ENCODE data around the gene D2HGDH.
A peak's percentile ranks its signal among the peaks of the same experiment; 100 is the strongest.
"Not testable (repeated sequence)": the region's sequence is repeated elsewhere in the genome, so short reads cannot be mapped to it uniquely, and the experiment has no call there.

The D2HGDH gene

DNA sequence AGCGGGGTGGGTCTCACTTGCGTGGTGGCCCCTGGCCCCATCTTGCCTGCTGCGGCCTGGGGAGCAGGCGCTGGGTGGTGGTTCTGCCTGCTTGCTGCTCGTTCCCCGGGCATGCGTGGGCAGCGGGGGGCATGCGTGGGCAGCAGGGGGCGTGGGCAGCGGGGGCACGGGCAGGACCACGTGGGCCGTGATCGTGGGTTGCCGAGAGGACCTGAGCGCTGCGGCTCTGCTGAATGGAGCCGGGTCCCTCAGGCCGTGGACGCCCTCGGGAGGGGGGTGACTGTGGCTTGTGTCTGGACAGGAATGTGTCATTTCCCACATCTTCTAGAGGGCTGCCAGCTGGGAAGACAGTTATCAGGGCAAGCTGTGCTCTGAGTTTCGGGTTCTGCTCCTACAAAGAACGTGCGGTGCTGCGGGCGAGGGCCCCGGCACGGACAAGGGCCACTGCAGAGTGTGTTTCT is 33.9 kb downstream of the D2HGDH start:
- no peak for DNase-seq (ENCODE audit: extremely low read depth in 1 of 2, low read depth in 1 of 2)

DNA sequence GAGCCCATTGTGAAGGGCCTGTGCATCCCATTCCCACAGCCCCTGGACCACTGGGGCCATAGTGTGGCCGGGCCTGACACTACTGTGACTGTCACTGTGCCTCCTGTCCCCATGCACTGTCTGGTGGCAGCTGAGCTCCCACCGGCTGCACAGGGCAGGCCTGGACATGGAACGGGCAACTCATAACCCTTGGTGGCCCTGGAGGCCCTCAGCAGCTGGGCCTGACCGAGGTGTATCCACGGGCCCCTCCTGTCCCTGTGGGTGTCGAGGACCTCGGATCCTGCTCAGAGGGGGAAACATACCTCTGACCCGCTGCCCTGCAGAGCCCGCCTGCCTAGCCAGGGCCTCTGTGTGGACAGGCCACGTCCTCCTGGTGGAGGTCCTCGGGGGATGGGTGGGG is 34.4 kb downstream of the D2HGDH start:
- no peak for DNase-seq (ENCODE audit: extremely low read depth in 1 of 2, low read depth in 1 of 2)

DNA sequence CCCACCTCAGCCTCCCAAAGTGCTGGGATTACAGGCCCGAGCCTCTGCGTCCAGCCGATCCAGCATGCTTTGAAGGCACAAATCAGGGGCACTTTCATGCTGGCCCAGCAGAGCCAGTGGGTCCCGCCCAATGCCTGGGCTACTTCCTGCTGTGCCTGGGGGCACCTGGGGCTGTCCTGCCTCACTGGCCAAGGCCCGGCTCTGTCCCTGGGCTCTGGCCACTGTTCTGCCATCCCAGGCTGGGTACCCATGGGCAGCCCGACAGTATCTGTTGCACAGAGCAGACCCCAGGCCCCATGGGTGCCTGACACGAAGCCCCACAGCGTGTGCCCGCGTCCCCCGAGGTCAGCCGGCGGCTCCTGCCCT is 35.4 kb downstream of the D2HGDH start:
- no peak for DNase-seq (ENCODE audit: extremely low read depth in 1 of 2, low read depth in 1 of 2)

DNA sequence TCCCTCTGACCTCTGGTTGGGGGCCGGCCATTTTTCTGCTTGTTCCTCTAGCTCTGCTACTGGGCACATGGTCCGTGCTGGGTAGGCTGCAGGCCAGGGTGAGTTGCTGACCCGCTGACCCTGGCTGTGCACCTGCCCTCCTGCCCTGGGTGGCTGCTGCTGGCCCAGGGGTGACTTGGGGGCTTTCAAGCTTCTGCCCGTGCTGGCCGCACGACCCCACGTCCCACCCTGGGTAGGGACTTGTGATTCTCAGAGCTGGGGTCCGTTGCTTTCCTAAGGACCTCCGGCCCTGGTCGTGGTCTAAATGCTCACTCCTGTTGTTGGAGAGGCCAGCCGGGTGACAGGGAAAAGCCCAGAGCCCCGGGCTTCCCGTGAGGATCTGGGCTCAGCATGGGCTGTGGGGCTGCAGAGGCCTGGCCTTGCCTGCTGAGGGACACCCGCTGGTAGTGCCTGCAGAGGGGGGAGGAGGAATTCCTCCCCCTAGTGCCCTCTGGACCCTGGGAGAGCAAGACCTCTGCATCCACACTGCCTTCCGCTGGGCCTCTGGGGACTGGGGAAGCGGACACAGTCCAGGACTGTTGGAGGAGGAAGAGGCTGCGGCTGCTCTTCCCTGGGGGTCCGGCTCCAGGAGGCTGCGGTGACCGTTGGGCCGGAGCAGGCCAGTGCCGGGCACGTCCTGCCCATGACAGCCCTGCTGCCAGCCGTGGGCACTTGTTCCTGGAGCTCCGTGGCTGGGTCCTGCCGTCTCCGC is 35.9 kb downstream of the D2HGDH start:
- DNase-seq (ENCODE audit: extremely low read depth in 1 of 2, low read depth in 1 of 2) = no peak

DNA sequence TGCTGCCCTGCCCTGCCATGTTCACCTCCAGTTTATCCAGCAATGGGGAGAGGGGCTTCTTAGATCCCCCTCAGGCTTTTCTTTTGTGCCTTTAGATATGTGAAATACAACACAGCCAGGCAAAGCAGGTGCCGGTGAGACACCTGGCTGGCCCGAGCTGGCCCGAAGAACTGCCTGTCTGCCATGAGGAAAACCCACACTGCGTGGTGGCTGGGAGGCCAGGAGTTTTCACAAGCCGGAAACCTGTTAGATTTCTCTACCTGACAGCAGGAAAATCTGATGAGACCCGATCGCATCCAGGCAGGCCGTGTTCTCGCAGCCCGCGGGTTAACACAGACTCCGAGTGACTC is 36.5 kb downstream of the D2HGDH start:
- DNase-seq (ENCODE audit: extremely low read depth in 1 of 2, low read depth in 1 of 2) = no peak

DNA sequence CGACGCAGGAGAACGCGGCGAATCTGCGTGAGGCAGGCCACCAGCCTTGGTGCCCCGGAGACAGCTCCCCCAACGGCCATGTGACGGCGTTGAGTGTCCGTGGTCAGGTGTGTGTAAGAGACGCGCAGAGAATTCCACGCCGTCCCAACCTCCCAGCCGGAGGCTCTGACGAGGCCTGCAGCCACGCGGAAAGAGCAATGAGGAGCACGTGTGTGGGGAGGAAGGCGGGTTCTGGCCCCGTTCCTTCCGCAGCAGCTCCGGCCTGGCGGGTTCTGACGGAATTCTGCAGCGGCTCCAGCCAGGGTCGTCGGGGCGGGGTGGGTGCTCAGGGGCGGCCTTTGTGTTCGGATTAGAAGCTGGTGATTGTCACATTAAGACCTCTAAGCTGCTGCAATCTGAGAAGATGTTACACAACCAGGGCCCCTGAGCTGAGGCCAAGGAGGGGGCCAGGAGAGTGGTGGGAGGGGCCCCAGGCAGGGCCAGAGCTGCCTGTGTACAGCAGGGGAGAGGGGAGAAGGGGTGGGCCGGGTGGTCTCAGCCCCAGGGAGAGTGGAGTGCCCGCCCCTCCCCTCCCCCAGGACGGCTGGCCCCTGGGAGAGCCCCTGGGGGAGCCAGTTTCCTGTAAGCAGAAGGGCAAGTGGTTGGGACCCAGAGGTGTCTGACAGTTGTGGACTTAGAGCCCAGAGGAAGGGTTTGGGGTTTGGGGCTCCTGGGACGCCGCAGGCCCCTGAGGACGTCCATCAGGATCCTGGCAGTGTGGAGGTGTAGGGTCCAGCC is 37.0 kb downstream of the D2HGDH start:
- DNase-seq (ENCODE audit: extremely low read depth in 1 of 2, low read depth in 1 of 2) = no peak

DNA sequence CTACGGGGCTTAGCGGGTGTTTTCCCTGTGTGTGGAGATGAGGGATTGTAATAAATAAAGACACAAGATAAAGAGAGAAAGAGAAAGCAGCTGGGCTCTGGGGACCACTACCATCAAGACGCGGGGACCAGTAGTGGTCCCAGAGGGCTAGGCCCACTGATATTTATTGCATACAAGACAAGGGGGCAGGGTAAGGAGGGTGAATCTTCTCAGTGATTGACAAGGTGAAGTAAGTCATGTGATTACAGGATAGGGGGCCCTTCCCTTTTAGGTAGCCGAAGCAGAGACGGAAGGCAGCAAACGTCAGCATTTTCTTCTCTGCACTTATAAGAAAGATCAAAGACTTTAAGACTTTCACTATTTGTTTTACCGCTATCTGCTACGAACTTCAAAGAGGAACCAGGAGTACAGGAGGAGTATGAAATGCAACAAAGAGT is 37.7 kb downstream of the D2HGDH start:
- DNase-seq (ENCODE audit: extremely low read depth in 1 of 2, low read depth in 1 of 2) = no peak

DNA sequence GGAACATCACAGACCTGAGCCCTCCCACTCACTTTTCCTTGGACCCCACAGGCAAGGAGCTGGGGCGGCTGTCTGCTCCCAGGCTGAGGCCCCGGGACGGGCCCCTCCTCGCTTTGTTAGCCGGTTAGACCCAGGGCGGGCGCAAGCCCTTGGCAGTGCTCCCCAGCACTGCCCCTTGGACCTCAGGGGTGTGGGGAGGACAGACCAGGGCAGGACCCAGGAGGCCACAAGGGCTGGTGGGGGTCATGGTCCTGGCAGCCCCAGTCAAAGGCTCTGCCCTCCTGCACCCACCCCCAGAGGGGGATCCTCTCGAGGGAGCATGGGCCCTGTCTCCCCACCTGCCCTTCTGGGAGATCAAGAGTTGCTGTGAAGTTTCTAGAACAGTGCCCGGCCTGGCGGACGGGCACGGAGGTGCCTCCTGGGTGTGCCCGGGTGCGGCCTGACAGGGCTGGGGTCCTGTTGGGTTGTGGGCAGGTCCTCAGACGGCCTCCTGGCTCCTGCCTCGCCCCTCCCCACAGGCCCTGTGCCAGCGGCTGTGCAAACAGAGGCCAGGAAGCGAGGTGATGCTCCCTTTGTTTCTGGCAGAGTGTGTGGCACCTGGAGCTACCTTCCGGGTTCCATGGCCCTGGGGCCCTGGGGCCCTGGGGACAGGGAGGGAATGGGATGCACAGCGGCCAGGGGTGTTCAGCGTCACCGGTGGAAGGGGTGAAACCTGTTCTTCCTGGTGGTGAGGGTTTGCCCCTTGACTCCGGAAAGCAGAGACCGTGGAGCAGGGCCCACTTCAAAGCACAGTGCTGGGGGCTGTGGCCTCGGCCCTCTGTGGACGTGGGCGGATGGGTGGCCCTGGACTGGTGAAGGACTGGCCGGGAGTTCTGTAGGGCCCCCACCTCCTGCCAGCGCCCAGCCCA is 39.3 kb downstream of the D2HGDH start:
- DNase-seq (ENCODE audit: extremely low read depth in 1 of 2, low read depth in 1 of 2) = no peak

DNA sequence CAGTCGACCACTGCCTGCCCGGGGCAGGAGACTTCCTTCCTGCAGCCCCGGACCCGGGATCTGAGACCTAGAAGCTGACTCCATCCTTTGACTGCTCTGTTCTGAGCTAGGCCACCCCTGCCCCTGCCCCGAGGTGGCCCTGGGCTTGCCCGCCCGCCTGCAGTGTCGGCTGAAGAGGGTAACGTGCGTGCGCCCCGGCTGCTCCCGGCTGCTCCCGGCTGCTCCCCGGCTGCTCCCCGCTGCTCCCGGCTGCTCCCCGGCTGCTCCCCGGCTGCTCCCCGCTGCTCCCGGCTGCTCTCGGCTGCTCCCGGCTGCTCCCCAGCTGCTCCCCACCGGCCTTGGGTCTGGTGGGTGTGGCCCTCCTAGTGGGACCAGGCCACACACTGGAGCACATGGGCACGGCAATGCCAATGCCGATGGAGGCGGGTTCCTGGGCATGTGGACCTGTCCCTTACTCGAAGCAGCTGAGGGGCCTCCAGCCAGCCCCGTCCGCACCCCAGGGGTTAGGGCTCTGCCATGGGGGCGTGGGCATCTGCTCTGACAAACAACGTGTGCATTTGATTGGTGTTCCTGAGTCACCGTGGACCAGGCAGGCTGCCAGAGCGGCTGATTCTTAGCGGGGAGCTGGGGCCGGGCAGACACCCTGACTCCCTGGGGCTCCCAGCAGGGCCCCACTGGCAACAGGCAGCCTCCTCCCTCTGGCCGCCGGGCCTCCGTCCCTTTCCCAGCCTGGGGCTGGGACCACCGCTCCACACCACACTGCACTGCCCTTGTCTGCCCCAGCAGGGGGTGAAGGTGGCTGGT is 40.2 kb downstream of the D2HGDH start:
- no peak for DNase-seq (ENCODE audit: extremely low read depth in 1 of 2, low read depth in 1 of 2)

DNA sequence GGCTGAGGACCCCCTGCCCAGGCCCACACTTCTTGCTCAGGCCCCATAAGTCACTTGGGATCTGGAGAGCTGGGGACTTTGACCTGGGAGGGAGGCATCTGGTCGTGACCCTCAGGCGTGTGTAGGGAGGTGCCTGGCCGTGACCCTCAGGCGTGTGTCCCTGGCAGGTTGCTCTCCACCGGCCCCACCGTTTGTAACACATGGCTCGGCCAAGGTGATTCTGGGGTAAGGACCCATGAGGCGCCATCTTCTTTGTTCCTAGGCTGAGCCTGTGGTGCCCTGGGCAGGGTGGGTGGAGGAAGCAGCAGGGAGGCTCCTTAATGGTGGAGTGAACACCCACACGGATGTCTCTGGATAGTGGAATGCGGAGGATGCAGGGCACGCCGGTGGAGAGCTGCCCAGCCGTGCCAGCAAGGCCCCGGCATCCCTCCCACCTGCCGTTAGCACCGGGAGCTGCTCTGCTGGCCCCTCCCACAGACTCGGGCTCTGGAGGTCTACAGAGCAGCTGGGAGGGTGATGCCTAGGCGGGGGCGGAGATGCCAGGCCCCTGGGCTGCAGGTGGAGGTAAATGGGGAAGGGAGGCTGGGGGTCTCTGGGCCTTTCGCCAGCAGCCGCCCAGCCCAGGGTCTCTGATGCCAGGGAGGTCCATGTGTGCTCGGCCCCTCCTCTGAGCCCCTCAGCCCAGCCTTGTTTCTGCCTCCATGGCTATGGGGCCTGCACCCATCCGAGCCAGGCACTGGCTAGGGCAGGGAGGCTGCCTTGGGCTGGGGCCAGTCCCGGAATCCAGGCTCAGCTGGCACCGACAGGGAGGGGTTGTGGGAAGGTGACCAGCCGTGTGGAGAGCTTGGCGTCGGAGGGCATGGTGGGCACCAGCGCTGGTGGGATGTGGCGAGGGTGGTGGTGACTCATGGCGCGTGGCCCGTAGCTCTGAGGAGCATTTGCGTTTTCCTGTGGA is 41.1 kb downstream of the D2HGDH start:
- no peak for DNase-seq (ENCODE audit: extremely low read depth in 1 of 2, low read depth in 1 of 2)

DNA sequence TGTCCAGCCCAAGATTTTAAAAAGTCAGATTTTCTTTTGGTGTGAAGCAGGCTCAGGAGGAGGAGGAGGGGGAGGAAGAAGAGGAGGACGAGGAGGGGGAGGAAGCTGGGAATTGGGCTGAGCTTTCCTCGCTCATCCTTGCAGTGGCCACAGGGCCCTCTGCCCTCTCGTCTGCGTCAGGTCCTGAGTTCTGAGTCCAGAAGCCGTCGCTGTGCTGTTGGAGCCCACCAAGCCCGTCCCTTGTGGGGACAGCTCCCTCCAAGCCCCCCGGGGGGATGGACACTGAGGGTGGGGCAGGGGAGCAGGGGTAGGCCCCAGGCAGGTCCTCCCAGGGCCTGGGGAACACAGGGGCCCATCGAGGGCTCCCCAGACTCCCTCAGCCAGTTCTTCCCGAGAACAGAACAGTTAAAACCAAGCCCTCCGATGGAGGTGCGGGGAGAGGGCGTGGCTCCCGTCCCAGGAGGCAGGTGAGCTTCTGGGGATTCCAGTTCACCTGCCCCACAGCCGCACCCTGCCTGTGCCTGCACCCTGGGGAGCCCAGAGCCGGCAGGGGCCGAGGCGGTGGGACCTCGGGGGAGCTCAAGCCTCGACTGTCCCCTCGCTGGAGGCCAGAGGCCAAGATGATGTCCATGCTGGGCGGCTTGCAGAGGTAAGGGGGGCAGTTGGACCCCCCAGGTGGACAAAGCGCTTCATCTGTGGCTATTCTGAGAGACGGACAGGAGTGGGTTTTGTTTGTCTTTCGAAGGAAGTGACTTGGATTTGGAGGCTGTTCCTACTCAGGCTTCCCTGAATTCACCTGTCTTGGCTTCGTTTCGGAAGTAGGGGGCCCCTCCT is 42.1 kb downstream of the D2HGDH start, which contains the start of gene GAL3ST2:
Gene GAL3ST2 (plus strand): TSS at position 487 of the 834 bp plus-strand sequence. CDS start 134 bp downstream, at position 621.
- DNase-seq (ENCODE audit: extremely low read depth in 1 of 2, low read depth in 1 of 2) = no peak

DNA sequence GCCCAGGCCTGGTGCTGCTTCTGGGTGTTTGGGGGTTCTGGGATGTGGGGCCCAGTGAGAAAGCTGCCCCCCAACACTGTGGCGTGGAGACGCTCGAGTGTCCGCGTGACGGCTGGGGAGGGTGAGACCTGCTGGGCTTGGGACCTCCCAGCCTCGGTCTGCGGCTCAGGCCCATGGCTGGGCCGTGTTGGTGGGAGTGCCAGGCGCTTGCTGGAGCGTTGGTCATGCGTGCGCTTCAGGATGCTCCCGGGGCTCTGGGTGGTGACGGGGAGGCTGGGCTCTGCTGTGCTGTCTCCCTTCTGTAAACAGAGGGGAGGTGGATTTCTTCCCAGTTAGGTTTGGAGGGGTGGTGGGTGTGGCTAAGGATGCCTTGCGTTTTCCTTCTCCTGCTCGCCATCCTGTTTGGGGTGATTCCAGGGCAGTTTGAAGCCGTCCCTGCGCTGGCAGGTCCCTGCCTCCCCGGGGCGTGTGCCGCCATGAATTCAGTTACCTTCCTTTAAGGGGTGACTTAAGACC is 42.8 kb downstream of the D2HGDH start:
- DNase-seq (ENCODE audit: extremely low read depth in 1 of 2, low read depth in 1 of 2) = no peak

DNA sequence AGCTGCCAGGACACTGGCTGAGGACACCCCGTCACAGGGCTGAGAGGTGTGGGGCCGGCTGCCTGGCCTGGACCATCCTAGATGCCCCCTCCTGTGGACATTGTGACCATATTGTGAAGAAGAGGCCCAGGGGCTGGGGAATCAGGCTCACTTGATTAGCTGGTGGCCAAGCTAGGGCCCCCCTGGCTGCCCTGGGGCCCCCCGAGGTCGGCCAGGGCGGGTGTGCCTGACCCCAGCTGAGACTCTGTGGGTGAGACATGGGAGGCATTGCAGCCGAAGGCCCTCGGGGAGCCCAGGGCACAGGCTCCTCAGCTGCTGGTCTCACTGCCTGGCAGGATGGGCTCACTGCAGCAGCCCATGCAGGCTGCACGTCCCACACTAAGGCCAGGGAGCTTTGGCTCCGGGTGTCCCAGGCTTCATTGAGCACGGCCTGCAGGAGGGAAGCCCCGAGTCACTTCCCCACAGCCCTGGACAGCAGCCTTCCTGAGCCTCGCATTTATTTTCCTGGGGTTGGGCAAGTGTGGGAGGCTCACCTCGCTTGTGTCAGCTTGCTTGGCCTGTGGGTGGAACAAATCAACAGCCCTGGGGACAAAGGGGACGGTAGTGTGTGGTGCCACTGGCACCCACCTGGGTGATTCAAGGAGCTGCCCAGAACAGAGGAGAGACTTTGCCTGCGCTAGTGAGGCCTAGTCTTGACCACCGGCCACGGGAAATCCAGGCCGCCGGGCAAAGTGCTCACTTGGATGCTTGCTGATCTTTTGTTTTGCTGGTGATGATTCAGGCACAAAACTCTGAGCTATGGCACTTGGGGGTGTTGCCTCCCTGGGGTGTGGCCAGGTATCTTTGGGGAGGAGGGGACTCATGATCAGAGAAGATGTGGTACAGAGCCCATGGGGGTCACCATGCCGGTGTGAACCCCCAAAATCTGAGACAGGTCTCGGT is 43.5 kb downstream of the D2HGDH start:
- no peak for DNase-seq (ENCODE audit: extremely low read depth in 1 of 2, low read depth in 1 of 2)

DNA sequence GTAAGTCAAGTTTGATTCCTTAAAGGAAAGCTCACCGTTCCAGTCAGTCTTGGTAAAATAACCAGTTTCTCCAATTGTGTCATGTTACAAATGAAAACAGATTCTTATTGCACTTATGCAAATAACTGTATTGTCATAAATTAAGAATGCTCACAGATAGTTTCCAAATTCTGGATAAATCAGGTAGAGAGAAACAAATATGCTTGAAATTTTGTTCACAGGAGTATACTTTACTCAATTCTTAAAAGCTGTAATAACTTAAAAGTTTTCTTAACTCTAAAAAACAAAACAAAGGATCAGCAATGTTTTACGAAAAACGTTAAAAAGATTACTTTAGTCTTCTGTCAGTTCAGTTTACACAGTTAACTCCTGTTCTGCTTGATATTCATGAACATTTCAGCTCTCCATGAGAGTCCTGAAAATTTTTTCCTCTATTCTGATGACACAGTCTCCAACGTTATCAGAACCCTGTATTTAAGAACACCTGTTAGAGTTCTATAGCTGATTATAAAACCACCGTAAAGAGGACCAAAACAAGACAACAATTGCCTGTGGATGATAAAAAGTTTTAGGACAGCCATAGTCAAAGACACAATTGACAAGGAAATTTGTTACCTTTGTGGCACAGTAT is 46.6 kb downstream of the D2HGDH start:
- no peak for DNase-seq (ENCODE audit: extremely low read depth in 1 of 2, low read depth in 1 of 2)

DNA sequence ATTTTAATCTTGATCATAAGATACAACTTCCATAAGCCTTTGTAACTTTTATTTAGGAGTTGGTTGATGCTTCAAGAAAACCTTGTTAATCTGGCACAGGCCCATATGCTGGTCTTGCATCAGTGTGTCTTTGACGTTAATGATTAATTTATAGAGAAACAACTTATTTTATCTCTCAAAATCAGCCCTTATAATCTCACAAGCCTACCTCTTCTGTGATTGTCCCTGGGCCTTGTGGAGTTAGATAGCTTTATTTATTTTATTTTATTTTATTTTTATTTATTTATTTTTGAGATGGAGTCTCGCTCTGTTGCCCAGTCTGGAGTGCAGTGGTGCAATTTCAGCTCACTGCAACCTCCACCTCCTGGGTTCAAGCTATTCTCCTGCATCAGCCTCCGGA is 47.6 kb downstream of the D2HGDH start:
- not testable (repeated sequence) for DNase-seq (ENCODE audit: extremely low read depth in 1 of 2, low read depth in 1 of 2)

DNA sequence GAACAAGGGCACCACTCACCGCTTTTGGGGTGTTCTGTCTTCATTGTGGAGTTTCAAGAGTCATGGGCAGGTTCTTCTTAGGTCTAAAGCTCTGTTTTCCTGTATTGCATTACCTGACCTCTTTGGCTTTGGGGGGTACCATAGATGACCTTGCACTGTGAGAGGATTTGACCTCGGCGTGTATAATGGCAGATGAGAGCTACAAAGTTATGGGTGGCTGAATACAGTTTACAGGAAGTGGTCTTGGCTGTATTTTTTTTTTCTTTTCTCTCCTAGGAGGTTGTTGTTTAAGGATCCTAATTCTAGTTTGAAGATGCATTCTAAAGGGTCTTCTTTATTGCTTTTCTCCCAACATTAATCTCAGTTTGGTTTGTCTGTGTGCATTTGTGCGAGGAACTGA is 53.7 kb downstream of the D2HGDH start:
- no peak for DNase-seq (ENCODE audit: extremely low read depth in 1 of 2, low read depth in 1 of 2)

DNA sequence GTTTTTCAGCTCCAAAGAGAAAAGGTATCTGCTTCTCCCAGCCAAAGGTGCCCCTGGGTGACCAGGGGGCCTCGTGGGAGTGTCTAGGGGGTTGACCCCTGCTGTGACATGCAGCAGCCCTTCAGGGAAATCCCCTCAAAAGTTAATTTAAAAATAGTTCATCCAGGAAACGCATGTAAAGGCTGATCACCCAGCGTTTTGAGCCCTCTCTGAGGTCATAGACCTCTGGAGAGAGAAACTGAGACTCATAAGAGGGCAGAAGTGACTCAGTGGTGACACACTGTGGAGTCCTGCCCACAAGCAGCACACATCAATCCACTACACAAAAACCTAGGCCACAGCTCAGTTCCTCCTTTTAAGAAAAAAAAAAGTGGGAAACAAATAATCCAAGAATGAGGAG is 54.1 kb downstream of the D2HGDH start:
- DNase-seq (ENCODE audit: extremely low read depth in 1 of 2, low read depth in 1 of 2) = peak in 1 of 2 donors; percentile 60

All from stimulated activated CD8-positive, alpha-beta memory T cell treated with anti-CD3 and anti-CD28 coated beads, Interleukin-7, amount 100 ng/mL, for 48 hours (primary cell).